Neuronal stem cell (in vitro differentiated cells): ENCODE data around the gene PPFIA1.

Experiments
- DNase-seq: peaks from one replicate; pipeline ENCODE4 v3.0.0-alpha.2; 2013; ENCODE audit warnings: low spot score
- H2AFZ ChIP-seq: one replicate; pipeline ENCODE4 v1.6.1; 2013; ENCODE audit warnings: mild to moderate bottlenecking, low read length, inconsistent platforms
- H2AK5ac ChIP-seq: 2 replicates; pipeline ENCODE4 v1.6.1; 2013; ENCODE audit warnings: low read depth, mild to moderate bottlenecking, inconsistent platforms, low read length, moderate library complexity, mixed read lengths
- H2BK120ac ChIP-seq: 2 replicates; pipeline ENCODE4 v1.6.1; 2013; ENCODE audit warnings: low read depth, mild to moderate bottlenecking, inconsistent platforms, low read length, moderate library complexity, mixed read lengths
- H2BK12ac ChIP-seq: one replicate; pipeline ENCODE4 v1.6.1; 2013; ENCODE audit warnings: low read length, inconsistent platforms
- H2BK15ac ChIP-seq: 2 replicates; pipeline ENCODE4 v1.6.1; 2013; ENCODE audit warnings: mild to moderate bottlenecking, low read length, inconsistent platforms, mixed read lengths
- H2BK5ac ChIP-seq: one replicate; pipeline ENCODE4 v1.6.1; 2013; ENCODE audit warnings: inconsistent platforms, mild to moderate bottlenecking, low read length, moderate library complexity
- H3K14ac ChIP-seq: one replicate; pipeline ENCODE4 v1.6.1; 2013; ENCODE audit warnings: low read length, inconsistent platforms
- H3K18ac ChIP-seq: 2 replicates; pipeline ENCODE4 v1.6.1; 2013; ENCODE audit warnings: low read length, inconsistent platforms
- H3K23ac ChIP-seq: 2 replicates; pipeline ENCODE4 v1.6.1; 2013; ENCODE audit warnings: low read depth, mild to moderate bottlenecking, mixed read lengths, low read length, inconsistent platforms; ENCODE audit not compliant: poor library complexity
- H3K27ac ChIP-seq: replicated peaks from 3 replicates; pipeline ENCODE4 v1.5.1; 2013; ENCODE audit warnings: low read length, inconsistent platforms
- H3K27me3 ChIP-seq, 3 experiments: 2 replicates each; pipeline ENCODE4 v1.6.1; 2013; ENCODE audit warnings: low read length in 3 of 3, mild to moderate bottlenecking in 2 of 3, inconsistent platforms in 1 of 3, low read depth in 1 of 3, mixed read lengths in 1 of 3, moderate library complexity in 1 of 3; ENCODE audit not compliant: control insufficient read depth in 3 of 3, insufficient read depth in 3 of 3
- H3K36me3 ChIP-seq, 2 donors: replicated peaks in 1 of 2; 2 replicates each; pipeline ENCODE4 v1.6.1; 2013; ENCODE audit warnings: low read length in 2 of 2; ENCODE audit not compliant: control insufficient read depth in 2 of 2, insufficient read depth in 2 of 2
- H3K4ac ChIP-seq: 2 replicates; pipeline ENCODE4 v1.6.1; 2013; ENCODE audit warnings: inconsistent platforms, mild to moderate bottlenecking, low read length, moderate library complexity
- H3K4me1 ChIP-seq, 2 donors: 1 replicate in 1 of 2; 2 replicates in 1 of 2; pipeline ENCODE4 v1.6.1; 2013; ENCODE audit warnings: low read length in 2 of 2, low read depth in 1 of 2; ENCODE audit not compliant: control insufficient read depth in 2 of 2, insufficient read depth in 1 of 2
- H3K4me2 ChIP-seq: one replicate; pipeline ENCODE4 v1.6.1; 2013; ENCODE audit warnings: mild to moderate bottlenecking, low read length, inconsistent platforms; ENCODE audit not compliant: insufficient read depth, poor library complexity, severe bottlenecking
- H3K4me3 ChIP-seq, 2 donors: 2 replicates each; pipeline ENCODE4 v1.5.1; 2013; ENCODE audit warnings: low read length in 2 of 2, mild to moderate bottlenecking in 2 of 2, inconsistent platforms in 1 of 2, moderate library complexity in 1 of 2
- H3K79me1 ChIP-seq: one replicate; pipeline ENCODE4 v1.6.1; 2013; ENCODE audit warnings: low read depth, mild to moderate bottlenecking, inconsistent platforms, low read length, moderate library complexity
- H3K9ac ChIP-seq: one replicate; pipeline ENCODE4 v1.6.1; 2013; ENCODE audit warnings: mild to moderate bottlenecking, low read depth, low read length, inconsistent platforms; ENCODE audit not compliant: poor library complexity
- H3K9me3 ChIP-seq, 2 donors: replicated peaks in 1 of 2; 2 replicates each; pipeline versions ENCODE3 to v1.6.1; 2013; ENCODE audit warnings: low read length in 2 of 2, mild to moderate bottlenecking in 2 of 2, inconsistent platforms in 1 of 2, low read depth in 1 of 2, mixed read lengths in 1 of 2, moderate library complexity in 1 of 2; ENCODE audit not compliant: control insufficient read depth in 2 of 2, insufficient read depth in 1 of 2
- H4K8ac ChIP-seq: one replicate; pipeline ENCODE4 v1.6.1; 2013; ENCODE audit warnings: low read depth, mild to moderate bottlenecking, inconsistent platforms, low read length, moderate library complexity
- H4K91ac ChIP-seq: one replicate; pipeline ENCODE4 v1.6.1; 2013; ENCODE audit warnings: low read length, low read depth, mild to moderate bottlenecking, inconsistent platforms; ENCODE audit not compliant: poor library complexity
- WGBS, 2 donors: extraction: QIAGEN DNeasy Blood & Tissue Kit; methylation state at CpG; one replicate each; pipeline ENCODE4 v1.1.7; 2013; ENCODE audit warnings: missing lambda C conversion rate in 2 of 2, mixed read lengths in 1 of 2; ENCODE audit not compliant: insufficient read length in 2 of 2, insufficient replicate concordance in 1 of 2; ENCODE audit errors: extremely low coverage in 2 of 2; 5-methylcytosine and 5-hydroxymethylcytosine counted together

Gene PPFIA1

DNA sequence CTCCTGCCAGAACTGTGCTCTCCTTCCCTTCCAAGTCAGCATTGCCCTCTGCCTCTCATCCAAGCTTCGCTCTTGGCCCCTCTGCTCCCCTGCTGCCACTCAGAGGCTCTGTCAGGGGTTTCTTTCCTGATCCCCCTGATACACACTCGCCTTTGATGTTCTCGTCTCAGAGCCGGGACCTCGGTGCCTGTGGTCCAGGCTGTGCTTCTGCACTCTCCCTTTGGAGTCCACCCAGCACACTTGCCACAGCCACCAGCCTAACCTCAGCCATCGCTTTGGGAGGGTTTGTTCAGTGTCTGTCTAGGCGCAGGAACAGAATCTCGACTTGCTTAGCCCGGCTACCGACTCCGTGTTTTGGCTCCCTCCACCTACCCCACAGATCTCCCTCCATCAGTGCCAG is 29.1 kb downstream of the PPFIA1 start:
- no peak overlapping the region for H3K9ac ChIP-seq
- H3K27ac ChIP-seq: no peak overlapping the region
- no peak for DNase-seq
- H3K4me1 ChIP-seq: no peaks in the 10 kb centered on the region
- H4K8ac ChIP-seq: no peak overlapping the region
- H3K4ac ChIP-seq: no peak overlapping the region
- peak overlapping the region; percentile 89 for H3K14ac ChIP-seq
- H3K4me3 ChIP-seq: no peak overlapping the region
- no peak overlapping the region for H2BK12ac ChIP-seq
- H2AFZ ChIP-seq: no peak overlapping the region
- no peak overlapping the region for H4K91ac ChIP-seq
- no peak overlapping the region for H3K23ac ChIP-seq
- H3K4me2 ChIP-seq: no peak overlapping the region
- H3K79me1 ChIP-seq: peaks cover 8% of the 10 kb centered on the region
- no peaks in the 10 kb centered on the region for H3K27me3 ChIP-seq
- no peak overlapping the region for H2BK5ac ChIP-seq
- WGBS, 2 donors: no CpG with 5 or more reads among the region's 11 CpGs
- no peak overlapping the region for H2BK15ac ChIP-seq
- no peak overlapping the region for H3K18ac ChIP-seq
- H2AK5ac ChIP-seq: no peak overlapping the region
- no peaks in the 10 kb centered on the region for H3K9me3 ChIP-seq
- no peak overlapping the region for H2BK120ac ChIP-seq
- H3K36me3 ChIP-seq: peaks cover 9 to 64% of the 10 kb centered on the region in 2 donors

- Histone ChIP-seq H4K8ac (no peak overlapping the region), H3K4me1 (no peaks in the 10 kb centered on the region), H4K91ac (no peak overlapping the region), H3K4me3 (no peak overlapping the region), H3K4ac (no peak overlapping the region), H2BK15ac (no peak overlapping the region), H2BK12ac (no peak overlapping the region), H3K9ac (no peak overlapping the region), H3K9me3 (no peaks in the 10 kb centered on the region), H3K27me3 (no peaks in the 10 kb centered on the region), H2BK120ac (no peak overlapping the region), H2AK5ac (no peak overlapping the region), H3K4me2 (no peak overlapping the region), H3K14ac (no peak overlapping the region), H2AFZ (no peak overlapping the region), H2BK5ac (no peak overlapping the region), H3K36me3 (peaks cover 9 to 71% of the 10 kb centered on the region in 2 donors), H3K79me1 (peaks cover 8% of the 10 kb centered on the region), H3K23ac (no peak overlapping the region), H3K27ac (no peak overlapping the region), H3K18ac (no peak overlapping the region)
- WGBS, 2 donors: no CpG with 5 or more reads among the region's 2 CpGs
- no peak for DNase-seq
Measured at GRCh38 chr11:70301191-70301590, 30.7 kb downstream of the PPFIA1 start.

GRCh38 chr11:70301721-70302418 is 31.4 kb downstream of the PPFIA1 start:
- H2AK5ac ChIP-seq: no peak overlapping the region
- no peak overlapping the region for H2BK5ac ChIP-seq
- no peak overlapping the region for H3K4ac ChIP-seq
- no peak overlapping the region for H3K23ac ChIP-seq
- H2BK120ac ChIP-seq: no peak overlapping the region
- H3K79me1 ChIP-seq: peaks cover 8% of the 10 kb centered on the region
- H4K91ac ChIP-seq: no peak overlapping the region
- H3K14ac ChIP-seq: no peak overlapping the region
- H3K9ac ChIP-seq: no peak overlapping the region
- H3K36me3 ChIP-seq: peaks cover 9 to 74% of the 10 kb centered on the region in 2 donors
- no peak overlapping the region for H4K8ac ChIP-seq
- H3K27ac ChIP-seq: no peak overlapping the region
- no peaks in the 10 kb centered on the region for H3K27me3 ChIP-seq
- H3K9me3 ChIP-seq: no peaks in the 10 kb centered on the region
- DNase-seq: no peak
- H3K4me3 ChIP-seq: no peak overlapping the region
- no peak overlapping the region for H3K18ac ChIP-seq
- no peak overlapping the region for H2BK12ac ChIP-seq
- no CpG with 5 or more reads among the region's 13 CpGs for WGBS, 2 donors
- H2BK15ac ChIP-seq: no peak overlapping the region
- H3K4me1 ChIP-seq: no peaks in the 10 kb centered on the region
- no peak overlapping the region for H2AFZ ChIP-seq
- H3K4me2 ChIP-seq: no peak overlapping the region

DNA sequence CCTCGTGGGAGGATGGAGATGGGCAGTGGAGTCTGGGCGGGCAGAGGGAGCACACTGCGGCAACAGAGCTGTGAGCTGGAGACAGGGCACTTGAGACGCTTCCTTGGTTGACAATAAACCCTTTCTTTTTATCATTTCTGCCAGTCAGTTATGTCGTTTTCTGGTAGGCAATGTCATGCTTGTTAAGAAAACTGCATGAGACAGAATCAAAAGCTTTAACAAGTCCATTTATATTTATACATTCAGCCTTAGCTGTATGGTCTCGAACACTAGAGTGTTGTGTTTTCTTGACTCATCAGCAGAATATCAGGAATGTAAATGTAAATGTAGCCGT is 31.9 kb downstream of the PPFIA1 start:
- Histone ChIP-seq H2AFZ (no peak overlapping the region), H2BK15ac (no peak overlapping the region), H2BK5ac (no peak overlapping the region), H3K27me3 (no peaks in the 10 kb centered on the region), H3K9me3 (no peaks in the 10 kb centered on the region), H2AK5ac (no peak overlapping the region), H3K4me3 (no peak overlapping the region), H3K18ac (no peak overlapping the region), H4K8ac (no peak overlapping the region), H2BK12ac (no peak overlapping the region), H3K23ac (no peak overlapping the region), H3K4me1 (no peaks in the 10 kb centered on the region), H3K9ac (no peak overlapping the region), H3K36me3 (peaks cover 9 to 71% of the 10 kb centered on the region in 2 donors), H2BK120ac (no peak overlapping the region), H3K4me2 (no peak overlapping the region), H3K14ac (no peak overlapping the region), H4K91ac (no peak overlapping the region), H3K27ac (no peak overlapping the region), H3K79me1 (peaks cover 8% of the 10 kb centered on the region), H3K4ac (no peak overlapping the region)
- no peak for DNase-seq
- no CpG with 5 or more reads among the region's 7 CpGs for WGBS, 2 donors
